HepG2 (cell line): ENCODE data around the gene UTP15. TPM values are rescaled to one million over a fixed set of nuclear protein-coding genes. Genes with fewer than 3 reads are reported as not detected.

Source experiments
- ATAC-seq: fragments of 200-7000 bp; cut with Tn5 transposase; 3 replicates; pipeline ENCODE4 v1.9.1; 2020; ENCODE audit warnings: mild to moderate bottlenecking, moderate library complexity
- BruUV-seq: library from RNA; stranded (reverse); fragments of 400-500 nt; replicated peaks from 2 replicates; lab custom pipeline; 2021; lab: Mats Ljungman, UMichigan
- CTCF ChIA-PET: fragments of 300-600 bp; formaldehyde crosslinking; extraction: SDS; loops from one replicate; lab custom pipeline; 2021; ENCODE audit warnings: low total read pairs, inconsistent platforms, low intra/inter-chr PET ratio; lab: Yijun Ruan, JAX
- POLR2A ChIA-PET: fragments of 350-600 bp; sonication (Branson Sonifier 250); formaldehyde crosslinking; loops from one replicate; lab custom pipeline; 2020; ENCODE audit warnings: antibody characterized with exemption, inconsistent platforms; lab: Yijun Ruan, JAX
- DNase-seq: peaks from one replicate; pipeline ENCODE4 v3.0.0-alpha.2; 2015; ENCODE audit warnings: low spot score
- FAIRE-seq: peaks from 3 replicates; lab custom pipeline; 2011; peaks lifted over from hg19 to GRCh38; lab: Jason Lieb, UNC
- H2AFZ ChIP-seq: one replicate; pipeline ENCODE4 v1.6.1; 2011; ENCODE audit warnings: low read length, inconsistent platforms
- H3K27ac ChIP-seq: fragments of 300-600 bp; 3 replicates; pipeline ENCODE4 v1.8.0; 2011; ENCODE audit warnings: mixed run types, mild to moderate bottlenecking, mixed read lengths, low read length, inconsistent platforms; ENCODE audit not compliant: insufficient read depth; ENCODE audit errors: extremely low read length
- H3K27me3 ChIP-seq, 2 experiments: fragments of 200-600 bp in 1 of 2; 2 replicates in 1 of 2; 3 replicates in 1 of 2; pipeline versions ENCODE4 v1.6.0 to v1.8.0; 2011; ENCODE audit warnings: low read length in 2 of 2, mild to moderate bottlenecking in 2 of 2, moderate library complexity in 2 of 2, inconsistent platforms in 1 of 2; ENCODE audit not compliant: insufficient read depth in 2 of 2, control insufficient read depth in 1 of 2
- H3K36me3 ChIP-seq, 2 experiments: fragments of 200-600 bp in 1 of 2; replicated peaks in 1 of 2; 2 replicates in 1 of 2; 3 replicates in 1 of 2; pipeline versions ENCODE4 v1.5.1 to v1.8.0; 2011; ENCODE audit warnings: low read length in 2 of 2, inconsistent platforms in 1 of 2; ENCODE audit not compliant: insufficient read depth in 2 of 2, control insufficient read depth in 1 of 2
- H3K4me1 ChIP-seq: 2 replicates; pipeline ENCODE4 v1.5.1; 2012; ENCODE audit warnings: low read length, inconsistent platforms; ENCODE audit not compliant: insufficient read depth
- H3K4me2 ChIP-seq: 2 replicates; pipeline ENCODE4 v1.6.0; 2011; ENCODE audit warnings: low read depth, low read length, inconsistent platforms
- H3K4me3 ChIP-seq, 3 experiments: fragments of 200-600 bp in 1 of 3; sonication (generic), shearing (Covaris generic) in 1 of 3; replicated peaks in 1 of 3; 2 replicates each; pipeline ENCODE4 v1.5.1; 2011 to 2016; ENCODE audit warnings: low read length in 3 of 3, inconsistent platforms in 2 of 3, low read depth in 2 of 3, mild to moderate bottlenecking in 2 of 3, control low read depth in 1 of 3, mixed read lengths in 1 of 3; ENCODE audit not compliant: insufficient read depth in 1 of 3
- H3K79me2 ChIP-seq: one replicate; pipeline ENCODE4 v1.6.1; 2011; ENCODE audit warnings: low read length, inconsistent platforms; ENCODE audit not compliant: insufficient read depth
- H3K9ac ChIP-seq: 2 replicates; pipeline ENCODE4 v1.6.0; 2011; ENCODE audit warnings: mild to moderate bottlenecking, low read depth, low read length, inconsistent platforms; ENCODE audit not compliant: insufficient read depth
- H3K9me3 ChIP-seq: 2 replicates; pipeline ENCODE4 v1.5.1; 2012; ENCODE audit warnings: mild to moderate bottlenecking, low read length
- H4K20me1 ChIP-seq: 2 replicates; pipeline ENCODE4 v1.6.0; 2011; ENCODE audit warnings: inconsistent platforms, mild to moderate bottlenecking, low read length, moderate library complexity; ENCODE audit not compliant: insufficient read depth
- DPF2 ChIP-seq: sonication (generic); formaldehyde crosslinking; IDR thresholded peaks from 2 replicates; pipeline ENCODE4 v1.4.0; 2020; ENCODE audit warnings: mild to moderate bottlenecking, low read depth, missing genetic modification reagents, borderline replicate concordance
- PPARG ChIP-seq: conservative IDR thresholded peaks from 2 replicates; pipeline ENCODE4 v1.6.1; 2016; ENCODE audit warnings: missing biosample characterization, missing genetic modification reagents
- RAD21 ChIP-seq: fragments of 450-650 bp; formaldehyde crosslinking; IDR thresholded peaks from 2 replicates; pipeline ENCODE4 v1.5.0; 2020; ENCODE audit warnings: mild to moderate bottlenecking
- RBFOX2 ChIP-seq: fragments of 200-400 bp; formaldehyde crosslinking; IDR thresholded peaks from 2 replicates; pipeline ENCODE4 v1.6.1; 2017; ENCODE audit warnings: low read depth, mild to moderate bottlenecking, low read length
- SMC3 ChIP-seq: IDR thresholded peaks from 2 replicates; pipeline ENCODE4 v1.6.1; 2011; ENCODE audit warnings: low read length, improper control_type of control experiment
- STAG1 ChIP-seq: sonication (generic); formaldehyde crosslinking; IDR thresholded peaks from 2 replicates; pipeline ENCODE4 v1.4.0; 2020; ENCODE audit warnings: missing genetic modification reagents
- WGBS: methylation state at CpG from one replicate; pipeline ENCODE4 v1.1.6; 2017; ENCODE audit warnings: low lambda C conversion rate; 5-methylcytosine and 5-hydroxymethylcytosine counted together
- in situ Hi-C: cut with HindIII; loops from 2 replicates; pipeline ENCODE4 v1.10.0; 2017; ENCODE audit warnings: low pct_unique_long_range_greater_than_20kb; ENCODE audit not compliant: extremely low pct_ligation_motif_present
- intact Hi-C: fragments of 100-400 bp; cut with micrococcal nuclease; formaldehyde crosslinking; loops from one replicate; pipeline ENCODE4 v1.10.0; 2022; ENCODE audit not compliant: unreplicated experiment
- polyA plus RNA-seq, 8 experiments: library from polyadenylated mRNA; depleted of rRNA in 3 of 8; stranded (reverse) in 7 of 8; unstranded in 1 of 8; fragments of >200 nt; fragmentation: Illumina TruSeq in 4 of 8; extraction: Trizol in 4 of 8; gene quantifications; 2 replicates each; pipeline versions ENCODE4 v1.2.1 to v1.2.3, GENCODE V29; 2011 to 2016; ENCODE audit warnings: low read depth in 4 of 8, missing spikeins in 1 of 8, mixed read lengths in 1 of 8; ENCODE audit not compliant: insufficient read depth in 1 of 8
- total RNA-seq, 5 experiments: library from RNA; depleted of rRNA; stranded (reverse); fragments of >200 nt; fragmentation: Illumina TruSeq; extraction: Trizol; gene quantifications; 2 replicates each; pipeline ENCODE4 v1.2.3, GENCODE V29; 2016; ENCODE audit warnings: low read depth in 1 of 5
- TF ChIP-seq, protein P1 (sequence below): IDR thresholded peaks from 2 replicates; pipeline ENCODE4 v1.6.1; 2012; ENCODE audit warnings: low read depth, low read length, improper control_type of control experiment
- TF ChIP-seq, protein P2 (sequence below): sonication (generic); formaldehyde crosslinking; IDR thresholded peaks from 2 replicates; pipeline ENCODE4 v1.5.0; 2020; ENCODE audit warnings: mild to moderate bottlenecking, missing genetic modification reagents, moderate library complexity

The UTP15 gene
- total and polyA plus RNA-seq, 2 of the 13 experiments (the other 11 are each of a cell fraction or from before 2014, with no cell fraction given) = 7.3 to 35.8 TPM

DNA sequence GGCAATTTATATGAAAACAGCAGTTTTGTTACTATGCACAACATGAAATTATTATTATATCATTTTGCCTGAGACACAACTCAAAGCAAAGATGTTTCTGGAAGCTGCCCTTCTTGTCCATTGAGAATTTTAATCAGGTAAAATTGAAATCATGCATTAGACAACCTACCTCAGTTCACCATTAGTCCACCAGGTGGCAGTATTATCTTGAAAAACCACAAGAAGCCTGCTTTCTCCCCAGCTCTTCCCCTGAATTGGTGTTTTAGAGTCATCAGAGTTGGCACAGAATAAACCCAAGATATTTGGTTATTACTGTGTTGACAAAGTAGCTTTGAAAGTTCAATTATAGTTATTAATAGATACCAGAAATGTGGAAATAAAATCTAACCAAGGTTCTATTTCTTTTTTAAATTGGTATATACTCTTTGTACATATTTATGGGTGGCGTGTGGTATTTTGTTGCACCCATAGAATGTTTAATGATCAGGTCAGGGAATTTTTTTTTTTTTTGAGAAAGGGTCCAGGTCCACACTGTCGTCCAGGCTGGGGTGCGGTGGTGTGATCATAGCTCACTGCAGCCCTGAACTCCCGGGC is 25.7 kb downstream of the UTP15 start:
- ATAC-seq = peak; percentile 77
- no TSS peak for BruUV-seq
- Histone ChIP-seq H3K79me2 (no peaks in the 10 kb centered on the region), H3K9me3 (no peaks in the 10 kb centered on the region), H3K27ac (no peak overlapping the region), H3K4me2 (no peak overlapping the region), H3K27me3 (no peaks in the 10 kb centered on the region; a peak in 1 of 5 replicates), H3K4me3 (no peak overlapping the region), H3K4me1 (peaks cover 9% of the 10 kb centered on the region), H4K20me1 (no peaks in the 10 kb centered on the region), H3K36me3 (no peaks in the 10 kb centered on the region), H3K9ac (no peak overlapping the region), H2AFZ (no peak overlapping the region)
- intact Hi-C loops = loop anchor here (1.0 to 2.0 kb wide), 4 partner anchors 36 to 201 kb away; partner anchors contain the start of gene ARHGEF28
- peak; percentile 89 for FAIRE-seq
- ChIA-PET POLR2A (interaction anchor here (1.3 to 2.5 kb wide), 2 partner anchors 33 to 232 kb away, joined by 3 to 11 read pairs; no protein-coding TSS in a partner anchor), CTCF (interaction anchor here (1.1 to 3.0 kb wide), 6 partner anchors 40 to 201 kb away, joined by 3 to 37 read pairs (median 4); no protein-coding TSS in a partner anchor)
- TF ChIP-seq DPF2 (CRISPR knock-in tag) (no peak), RBFOX2 (no peak), SMC3 (peak; percentile 97), PPARG (CRISPR knock-in tag) (0 out of 2 replicates have a peak, but pooled peaks have one; percentile 13), RAD21 (CRISPR knock-in tag) (peak; percentile 81), STAG1 (CRISPR knock-in tag) (peak; percentile 96)
- TF ChIP-seq, protein P1, sequence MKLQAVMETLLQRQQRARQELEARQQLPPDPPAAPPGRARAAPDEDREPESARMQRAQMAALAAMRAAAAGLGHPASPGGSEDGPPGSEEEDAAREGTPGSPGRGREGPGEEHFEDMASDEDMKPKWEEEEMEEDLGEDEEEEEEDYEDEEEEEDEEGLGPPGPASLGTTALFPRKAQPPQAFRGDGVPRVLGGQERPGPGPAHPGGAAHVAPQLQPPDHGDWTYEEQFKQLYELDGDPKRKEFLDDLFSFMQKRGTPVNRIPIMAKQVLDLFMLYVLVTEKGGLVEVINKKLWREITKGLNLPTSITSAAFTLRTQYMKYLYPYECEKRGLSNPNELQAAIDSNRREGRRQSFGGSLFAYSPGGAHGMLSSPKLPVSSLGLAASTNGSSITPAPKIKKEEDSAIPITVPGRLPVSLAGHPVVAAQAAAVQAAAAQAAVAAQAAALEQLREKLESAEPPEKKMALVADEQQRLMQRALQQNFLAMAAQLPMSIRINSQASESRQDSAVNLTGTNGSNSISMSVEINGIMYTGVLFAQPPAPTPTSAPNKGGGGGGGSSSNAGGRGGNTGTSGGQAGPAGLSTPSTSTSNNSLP = peak; percentile 52; the same call in 1 of the 2 replicates
- TF ChIP-seq, protein P2, sequence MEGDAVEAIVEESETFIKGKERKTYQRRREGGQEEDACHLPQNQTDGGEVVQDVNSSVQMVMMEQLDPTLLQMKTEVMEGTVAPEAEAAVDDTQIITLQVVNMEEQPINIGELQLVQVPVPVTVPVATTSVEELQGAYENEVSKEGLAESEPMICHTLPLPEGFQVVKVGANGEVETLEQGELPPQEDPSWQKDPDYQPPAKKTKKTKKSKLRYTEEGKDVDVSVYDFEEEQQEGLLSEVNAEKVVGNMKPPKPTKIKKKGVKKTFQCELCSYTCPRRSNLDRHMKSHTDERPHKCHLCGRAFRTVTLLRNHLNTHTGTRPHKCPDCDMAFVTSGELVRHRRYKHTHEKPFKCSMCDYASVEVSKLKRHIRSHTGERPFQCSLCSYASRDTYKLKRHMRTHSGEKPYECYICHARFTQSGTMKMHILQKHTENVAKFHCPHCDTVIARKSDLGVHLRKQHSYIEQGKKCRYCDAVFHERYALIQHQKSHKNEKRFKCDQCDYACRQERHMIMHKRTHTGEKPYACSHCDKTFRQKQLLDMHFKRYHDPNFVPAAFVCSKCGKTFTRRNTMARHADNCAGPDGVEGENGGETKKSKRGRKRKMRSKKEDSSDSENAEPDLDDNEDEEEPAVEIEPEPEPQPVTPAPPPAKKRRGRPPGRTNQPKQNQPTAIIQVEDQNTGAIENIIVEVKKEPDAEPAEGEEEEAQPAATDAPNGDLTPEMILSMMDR (CRISPR knock-in tag) = peak; percentile 78
- WGBS = 47% methylated on average over 4 of the region's 4 CpGs
- in situ Hi-C loops = loop anchor here (10.0 kb wide), 1 partner anchor 104 kb away; no protein-coding TSS in a partner anchor
- DNase-seq = peak; percentile 79
